Lung (tissue), 12 donors: ENCODE measurements around the gene SENP6. TPM values are rescaled to one million over a fixed set of nuclear protein-coding genes. Genes with fewer than 3 reads are reported as not detected.
"Not testable (repeated sequence)": the region's sequence is repeated elsewhere in the genome, so short reads cannot be mapped to it uniquely, and the experiment has no call there.

Source experiments
- ATAC-seq: fragments of 200-7000 bp; cut with Tn5 transposase; one replicate; pipeline ENCODE4 v1.9.1; 2020; ENCODE audit warnings: moderate number of reproducible peaks; ENCODE audit not compliant: insufficient read depth, low FRiP score
- DNase-seq, 3 donors: peaks; one replicate each; pipeline ENCODE4 v3.0.0-alpha.2; 2013 to 2017
- H3K27ac ChIP-seq, 2 donors: one replicate each; pipeline ENCODE4 v1.5.1; 2013; ENCODE audit warnings: mild to moderate bottlenecking in 2 of 2, moderate library complexity in 2 of 2, control low read depth in 1 of 2, inconsistent platforms in 1 of 2, low read depth in 1 of 2, low read length in 1 of 2
- H3K27me3 ChIP-seq, 3 donors: one replicate each; pipeline ENCODE4 v1.5.1; 2013; ENCODE audit warnings: low read length in 2 of 3; ENCODE audit not compliant: control insufficient read depth in 3 of 3, insufficient read depth in 3 of 3
- H3K36me3 ChIP-seq, 4 donors: one replicate each; pipeline ENCODE4 v1.5.1; 2013; ENCODE audit warnings: low read length in 4 of 4, mild to moderate bottlenecking in 1 of 4, moderate library complexity in 1 of 4; ENCODE audit not compliant: control insufficient read depth in 4 of 4, insufficient read depth in 4 of 4
- H3K4me1 ChIP-seq, 5 donors: one replicate each; pipeline ENCODE4 v1.5.1; 2013; ENCODE audit warnings: low read length in 5 of 5, mild to moderate bottlenecking in 2 of 5, moderate library complexity in 1 of 5; ENCODE audit not compliant: control insufficient read depth in 5 of 5, insufficient read depth in 5 of 5
- H3K4me3 ChIP-seq: one replicate; pipeline ENCODE4 v1.5.1; 2013; ENCODE audit warnings: mild to moderate bottlenecking, control low read depth, moderate library complexity
- H3K9ac ChIP-seq, 2 donors: one replicate each; pipeline ENCODE4 v1.5.1; 2013; ENCODE audit warnings: low read length in 2 of 2, control low read depth in 1 of 2; ENCODE audit not compliant: insufficient read depth in 1 of 2
- H3K9me3 ChIP-seq, 4 donors: one replicate each; pipeline ENCODE4 v1.5.1; 2013; ENCODE audit warnings: low read length in 3 of 4, mild to moderate bottlenecking in 1 of 4, moderate library complexity in 1 of 4; ENCODE audit not compliant: control insufficient read depth in 4 of 4, insufficient read depth in 3 of 4
- WGBS, 2 donors: extraction: QIAGEN DNeasy Blood & Tissue Kit; methylation state at CpG; one replicate each; pipeline ENCODE4 v1.1.7; 2013; 5-methylcytosine and 5-hydroxymethylcytosine counted together
- polyA plus RNA-seq, 2 donors: library from polyadenylated mRNA; stranded (reverse); fragments of 200-250 nt; gene quantifications; one replicate each; pipeline ENCODE4 v1.2.1, GENCODE V29; 2013
- total RNA-seq, 2 donors: library from RNA; depleted of rRNA in 1 of 2; stranded (reverse); fragments of >200 nt in 1 of 2; gene quantifications; one replicate each; pipeline ENCODE4 v1.2.1, GENCODE V29; 2014 to 2021
- TF ChIP-seq, protein P1 (sequence below): IDR thresholded peaks from 2 replicates; pipeline ENCODE4 v1.5.1; 2012; ENCODE audit warnings: mild to moderate bottlenecking; ENCODE audit errors: control extremely low read depth, extremely low read depth
- donor health status: control.
- donor health status: control.
- donor health status: Bipolar disorder and iron deficiency.
- donor health status: healthy.
- donor health status: DM: yes; HTN: yes; CAD: no.

The SENP6 gene
- total and polyA plus RNA-seq, 4 donors: 28.0 to 209 (median 62.8) TPM

DNA sequence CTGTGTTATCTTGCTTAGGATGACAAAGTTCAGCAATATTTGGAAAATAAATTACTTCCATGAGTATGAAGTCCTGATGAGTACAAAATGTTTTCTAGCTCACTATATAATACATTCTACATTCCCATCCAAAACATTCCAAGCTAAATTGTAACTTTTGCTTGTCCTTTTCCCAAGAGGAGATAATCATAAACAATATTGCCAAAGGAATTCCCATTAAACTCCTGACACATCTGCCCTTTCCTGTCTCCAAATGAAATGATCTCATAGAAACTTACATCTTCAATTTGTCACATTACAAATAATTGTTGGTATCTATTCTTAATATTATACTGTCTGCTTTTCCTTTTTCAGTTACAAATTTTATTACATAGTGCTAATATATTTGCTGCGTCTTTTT is 20.4 kb upstream of the SENP6 start:
- Histone ChIP-seq H3K27ac (no peak overlapping the region), H3K4me1 (no peaks in the 10 kb centered on the region), H3K36me3 (no peaks in the 10 kb centered on the region), H3K27me3 (no peaks in the 10 kb centered on the region), H3K9me3 (no peaks in the 10 kb centered on the region), H3K9ac (no peak overlapping the region), H3K4me3 (no peak overlapping the region)
- ATAC-seq (no peak), DNase-seq (no peak)
- 96 to 97% methylated on average over 1 of the region's 1 CpG for WGBS, 2 donors
- TF ChIP-seq, protein P1, sequence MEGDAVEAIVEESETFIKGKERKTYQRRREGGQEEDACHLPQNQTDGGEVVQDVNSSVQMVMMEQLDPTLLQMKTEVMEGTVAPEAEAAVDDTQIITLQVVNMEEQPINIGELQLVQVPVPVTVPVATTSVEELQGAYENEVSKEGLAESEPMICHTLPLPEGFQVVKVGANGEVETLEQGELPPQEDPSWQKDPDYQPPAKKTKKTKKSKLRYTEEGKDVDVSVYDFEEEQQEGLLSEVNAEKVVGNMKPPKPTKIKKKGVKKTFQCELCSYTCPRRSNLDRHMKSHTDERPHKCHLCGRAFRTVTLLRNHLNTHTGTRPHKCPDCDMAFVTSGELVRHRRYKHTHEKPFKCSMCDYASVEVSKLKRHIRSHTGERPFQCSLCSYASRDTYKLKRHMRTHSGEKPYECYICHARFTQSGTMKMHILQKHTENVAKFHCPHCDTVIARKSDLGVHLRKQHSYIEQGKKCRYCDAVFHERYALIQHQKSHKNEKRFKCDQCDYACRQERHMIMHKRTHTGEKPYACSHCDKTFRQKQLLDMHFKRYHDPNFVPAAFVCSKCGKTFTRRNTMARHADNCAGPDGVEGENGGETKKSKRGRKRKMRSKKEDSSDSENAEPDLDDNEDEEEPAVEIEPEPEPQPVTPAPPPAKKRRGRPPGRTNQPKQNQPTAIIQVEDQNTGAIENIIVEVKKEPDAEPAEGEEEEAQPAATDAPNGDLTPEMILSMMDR: no peak

- H3K27me3 ChIP-seq, H3K27ac ChIP-seq, H3K36me3 ChIP-seq, H3K9ac ChIP-seq, ATAC-seq, H3K4me3 ChIP-seq, H3K4me1 ChIP-seq, H3K9me3 ChIP-seq, DNase-seq: not testable (repeated sequence)
- WGBS, 2 donors: 67 to 71% methylated on average over 2 of the region's 2 CpGs
Observed at GRCh38 chr6:75584552-75584951, 17.1 kb upstream of the SENP6 start.

DNA sequence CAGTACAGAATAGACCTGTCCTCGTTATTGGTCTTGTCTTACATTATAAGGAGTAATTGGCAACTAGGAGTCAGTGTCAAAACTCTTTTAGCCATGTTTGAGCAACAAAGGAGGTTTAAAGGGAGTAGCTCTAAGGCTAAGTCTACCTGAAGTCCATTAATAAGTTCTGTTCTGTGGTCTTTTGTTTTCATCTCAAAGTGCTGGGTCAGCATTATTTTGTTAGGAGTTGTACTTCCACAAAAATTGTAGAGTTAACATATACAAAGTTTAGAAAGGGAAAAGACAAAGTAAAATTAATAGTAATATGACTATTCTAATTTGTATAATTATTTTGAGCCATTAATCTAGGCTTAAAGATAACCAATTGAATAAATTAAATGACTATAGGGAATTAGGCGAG is 12.7 kb upstream of the SENP6 start:
- Histone ChIP-seq H3K27me3 (no peaks in the 10 kb centered on the region), H3K4me3 (no peak overlapping the region), H3K4me1 (no peaks in the 10 kb centered on the region), H3K36me3 (no peaks in the 10 kb centered on the region), H3K9ac (no peak overlapping the region), H3K27ac (no peak overlapping the region), H3K9me3 (no peaks in the 10 kb centered on the region)
- WGBS, 2 donors: 99 to 100% methylated on average over 2 of the region's 2 CpGs
- TF ChIP-seq, protein P1: no peak
- no peak for ATAC-seq
- no peak for DNase-seq

- no peak overlapping the region for H3K9ac ChIP-seq
- TF ChIP-seq, protein P1: no peak
- 95 to 97% methylated on average over 2 of the region's 2 CpGs for WGBS, 2 donors
- H3K4me1 ChIP-seq: no peaks in the 10 kb centered on the region
- H3K9me3 ChIP-seq: no peaks in the 10 kb centered on the region
- no peaks in the 10 kb centered on the region for H3K27me3 ChIP-seq
- ATAC-seq (no peak), DNase-seq (no peak)
- H3K4me3 ChIP-seq: no peak overlapping the region
- no peaks in the 10 kb centered on the region for H3K36me3 ChIP-seq
- H3K27ac ChIP-seq: no peak overlapping the region
Observed at GRCh38 chr6:75590370-75590769, 11.3 kb upstream of the SENP6 start.

- WGBS, 2 donors: 100% methylated on average over 2 of the region's 2 CpGs
- H3K4me1 ChIP-seq, H3K9me3 ChIP-seq, ATAC-seq, H3K9ac ChIP-seq, H3K36me3 ChIP-seq, H3K4me3 ChIP-seq, H3K27ac ChIP-seq, DNase-seq, H3K27me3 ChIP-seq: not testable (repeated sequence)
Observed at GRCh38 chr6:75596380-75596779, 5.3 kb upstream of the SENP6 start.
